HG02588 (cell line): ENCODE measurements around the gene TMEM175.
"Not testable (repeated sequence)": the region's sequence is repeated elsewhere in the genome, so short reads cannot be mapped to it uniquely, and the experiment has no call there.

ENCODE experiments used
- ATAC-seq: cut with Tn5 transposase; IDR thresholded peaks from one replicate; pipeline ENCODE4 v1.9.1; 2021; ENCODE audit warnings: mild to moderate bottlenecking, moderate library complexity; ENCODE audit not compliant: unreplicated experiment

Gene TMEM175

DNA sequence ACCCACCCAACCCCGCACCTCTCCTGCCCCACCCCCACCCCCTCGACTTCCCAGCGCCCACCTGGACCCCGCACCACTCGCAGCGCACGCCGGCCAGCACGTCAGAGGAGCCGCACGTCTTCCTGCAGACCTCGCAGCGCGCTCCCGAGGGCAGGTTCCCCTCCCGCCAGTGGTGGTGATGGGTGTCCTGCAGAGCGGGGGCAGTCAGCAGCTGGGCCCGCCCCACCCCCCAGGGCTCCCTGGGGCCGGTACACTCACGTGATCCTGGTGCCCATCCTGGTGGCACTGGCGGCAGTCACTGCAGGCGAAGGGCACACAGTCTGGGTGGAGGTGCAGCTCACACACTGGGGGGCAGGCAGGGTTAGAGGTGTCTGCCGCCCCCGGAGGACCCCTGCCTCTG, 36.0 kb downstream of the TMEM175 start:
- ATAC-seq: no peak

DNA sequence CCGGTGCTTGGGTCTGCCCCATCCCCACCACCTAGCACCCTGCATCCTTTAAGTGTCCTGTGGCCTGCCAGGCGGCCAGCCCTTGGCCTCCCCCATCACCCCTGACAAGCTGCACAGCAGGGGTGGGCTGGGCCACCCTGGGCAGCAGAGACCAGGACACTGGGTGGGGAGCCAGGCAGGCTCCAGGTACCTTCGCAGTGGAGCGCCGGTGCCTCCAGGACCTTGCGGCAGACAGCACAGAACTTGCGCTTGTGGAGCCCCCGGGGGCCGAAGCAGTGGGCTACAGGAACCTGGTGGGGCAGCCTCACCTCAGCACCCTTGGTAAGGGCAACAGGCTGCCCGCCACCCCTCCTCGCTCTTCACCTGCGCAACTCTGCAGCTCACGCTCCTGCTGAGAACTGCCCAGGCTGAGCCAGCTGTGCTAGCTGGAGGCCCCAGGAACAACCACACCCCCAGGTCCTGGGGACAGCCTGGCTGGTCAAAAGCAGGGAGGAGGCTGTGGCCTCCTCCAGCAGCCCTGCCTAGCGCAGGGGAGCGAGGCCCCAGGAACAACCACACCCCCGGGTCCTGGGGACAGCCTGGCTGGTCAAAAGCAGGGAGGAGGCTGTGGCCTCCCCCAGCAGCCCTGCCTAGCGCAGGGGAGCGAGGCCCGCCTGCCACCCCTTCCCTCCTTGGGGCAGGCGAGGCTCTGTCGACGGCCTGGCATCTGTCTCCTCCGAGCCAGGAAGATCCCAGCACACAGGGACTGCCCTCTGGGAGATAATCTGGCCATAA, 36.5 kb downstream of the TMEM175 start:
- ATAC-seq: no peak

DNA sequence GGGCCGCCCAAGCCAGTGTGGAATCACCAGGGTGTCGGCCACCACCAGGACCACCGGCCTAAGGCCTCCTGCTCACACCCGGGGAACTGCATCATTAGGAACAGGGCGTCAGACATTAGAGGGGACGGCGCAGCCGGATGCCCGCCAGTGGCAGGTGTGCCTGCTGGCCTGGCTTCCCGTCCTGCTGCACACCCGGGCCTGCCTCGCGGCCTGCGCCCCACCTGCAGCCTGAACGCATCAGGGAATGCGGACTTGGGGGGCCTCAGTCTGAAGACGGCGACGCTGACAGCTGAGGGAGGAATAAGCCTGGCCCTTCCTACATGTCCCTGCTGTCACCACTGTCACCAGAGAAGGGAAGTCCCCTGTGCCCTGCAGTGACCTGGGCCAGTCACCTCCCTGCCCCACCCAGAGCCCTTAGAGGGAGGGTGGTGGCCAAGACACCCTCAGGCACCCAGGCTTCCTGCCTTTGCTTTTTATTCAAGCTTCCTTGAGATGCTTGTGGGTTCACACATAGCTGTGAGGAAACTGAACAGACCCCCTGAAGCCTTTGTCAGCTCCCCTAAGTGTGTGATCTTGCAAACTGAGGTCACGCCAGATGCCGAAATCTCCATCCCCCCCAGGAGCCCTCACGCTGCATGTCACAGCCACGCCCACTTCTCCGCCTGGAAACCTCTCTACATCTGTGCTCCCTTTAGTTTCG, 37.9 kb downstream of the TMEM175 start:
- no peak for ATAC-seq

DNA sequence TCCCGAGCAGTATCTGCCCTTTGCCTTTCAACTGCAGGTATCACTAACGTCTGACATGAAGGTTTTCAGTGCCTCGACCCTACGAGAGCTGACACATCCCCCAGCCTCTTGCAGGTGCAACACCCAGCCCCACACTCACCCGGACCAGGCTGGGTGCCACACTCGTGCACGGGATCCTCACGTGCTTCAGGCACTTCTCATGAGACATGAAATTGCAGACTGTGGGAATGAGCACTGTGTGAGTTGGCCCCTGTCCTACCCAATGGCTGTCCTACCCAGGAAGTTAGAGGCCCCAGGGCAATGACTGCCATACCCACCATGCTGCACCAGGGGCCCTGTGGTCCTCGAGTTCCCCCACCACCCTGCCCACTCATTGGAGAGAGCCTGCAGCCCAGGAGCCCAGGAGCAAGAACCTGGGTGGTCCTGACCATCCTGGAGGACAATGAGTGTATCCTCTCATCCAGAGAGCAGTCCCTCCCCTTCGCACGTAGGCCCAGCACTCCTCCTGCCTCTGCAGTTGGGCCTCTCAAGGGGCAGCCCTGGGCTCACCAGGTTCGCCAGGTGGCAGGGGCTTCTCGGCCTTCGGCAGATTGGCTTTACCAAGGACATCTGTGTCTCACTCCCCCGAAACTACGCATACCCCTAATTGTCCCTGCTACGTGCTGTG, 38.7 kb downstream of the TMEM175 start:
- ATAC-seq: no peak

DNA sequence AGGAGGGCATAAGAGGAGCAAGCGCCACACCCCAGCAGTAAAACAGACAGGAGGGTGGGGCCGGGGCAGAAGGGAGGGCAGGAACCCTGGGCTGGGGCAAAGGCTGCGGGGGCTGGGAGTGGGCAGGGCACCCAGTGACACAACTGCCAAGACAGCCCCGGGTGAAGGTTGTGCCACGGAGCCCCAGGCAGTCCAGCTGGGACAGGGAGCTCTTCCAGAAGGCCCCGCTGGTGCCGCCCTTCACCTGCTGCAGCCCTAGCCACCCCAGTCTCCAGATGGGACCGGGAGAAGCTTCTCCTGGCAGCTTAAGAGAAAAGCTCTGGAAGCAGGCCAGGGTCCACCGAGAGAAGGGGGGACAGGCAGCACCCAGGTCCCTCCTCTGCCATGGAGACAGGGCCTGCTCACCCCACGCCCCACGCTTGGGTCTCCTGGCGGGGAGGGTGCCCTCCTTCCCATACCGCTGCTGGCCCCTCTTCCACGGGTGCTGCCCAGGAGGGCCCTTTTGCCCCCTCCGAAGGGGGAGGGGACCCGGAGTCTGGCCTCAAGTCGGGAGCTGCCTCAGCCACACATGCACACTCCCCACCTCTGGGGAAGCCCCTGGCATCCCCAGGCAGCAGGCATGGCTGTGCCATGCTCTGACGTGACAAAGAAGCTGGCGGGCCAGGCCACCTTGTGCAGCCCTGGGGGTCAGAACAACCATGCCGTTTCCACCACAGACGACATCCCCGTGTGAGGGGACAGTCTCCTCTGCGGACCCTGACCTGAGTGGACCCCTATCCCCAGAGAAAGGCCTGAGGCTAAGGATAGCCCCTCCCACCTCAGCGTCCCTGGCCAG, 39.6 kb downstream of the TMEM175 start:
- no peak for ATAC-seq

DNA sequence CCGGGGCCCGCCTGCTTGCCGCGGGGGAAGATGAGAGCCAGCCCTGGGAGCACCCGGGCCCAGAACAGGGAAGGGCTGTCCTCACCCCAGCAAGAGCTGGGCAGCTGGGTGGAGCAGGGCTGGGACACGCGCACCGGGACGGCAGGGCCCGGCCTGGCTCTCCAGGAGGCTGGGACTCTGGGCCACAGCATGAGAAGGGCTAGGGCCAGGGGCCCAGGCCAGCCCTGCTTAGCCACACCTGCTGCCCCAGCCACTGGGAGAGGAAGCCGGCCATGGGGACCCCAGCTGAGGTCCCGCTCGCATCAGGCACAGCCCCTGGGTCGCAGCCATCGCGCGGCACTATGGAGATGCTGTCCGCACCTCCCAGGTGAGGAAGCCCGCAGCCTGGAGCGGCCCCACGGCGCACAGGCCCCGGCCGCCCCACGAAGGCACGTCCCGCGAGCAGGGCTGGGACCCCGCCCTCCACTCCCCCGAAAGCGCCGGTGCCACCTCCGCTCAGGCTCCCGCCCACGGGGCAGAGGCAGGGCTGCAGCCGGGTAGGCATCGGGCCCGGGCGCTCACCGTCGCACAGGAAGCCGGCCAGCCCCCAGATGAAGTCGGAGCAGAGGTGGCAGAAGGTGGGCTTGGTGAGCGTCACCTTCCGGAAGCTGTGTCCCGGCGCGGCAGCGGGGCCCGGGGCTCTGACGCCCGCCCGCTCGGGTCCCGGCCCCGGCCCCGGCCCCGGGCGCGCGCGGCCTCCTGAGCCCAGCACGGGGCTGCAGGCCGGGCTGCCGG, 40.6 kb downstream of the TMEM175 start:
- ATAC-seq: peak; percentile 42

DNA sequence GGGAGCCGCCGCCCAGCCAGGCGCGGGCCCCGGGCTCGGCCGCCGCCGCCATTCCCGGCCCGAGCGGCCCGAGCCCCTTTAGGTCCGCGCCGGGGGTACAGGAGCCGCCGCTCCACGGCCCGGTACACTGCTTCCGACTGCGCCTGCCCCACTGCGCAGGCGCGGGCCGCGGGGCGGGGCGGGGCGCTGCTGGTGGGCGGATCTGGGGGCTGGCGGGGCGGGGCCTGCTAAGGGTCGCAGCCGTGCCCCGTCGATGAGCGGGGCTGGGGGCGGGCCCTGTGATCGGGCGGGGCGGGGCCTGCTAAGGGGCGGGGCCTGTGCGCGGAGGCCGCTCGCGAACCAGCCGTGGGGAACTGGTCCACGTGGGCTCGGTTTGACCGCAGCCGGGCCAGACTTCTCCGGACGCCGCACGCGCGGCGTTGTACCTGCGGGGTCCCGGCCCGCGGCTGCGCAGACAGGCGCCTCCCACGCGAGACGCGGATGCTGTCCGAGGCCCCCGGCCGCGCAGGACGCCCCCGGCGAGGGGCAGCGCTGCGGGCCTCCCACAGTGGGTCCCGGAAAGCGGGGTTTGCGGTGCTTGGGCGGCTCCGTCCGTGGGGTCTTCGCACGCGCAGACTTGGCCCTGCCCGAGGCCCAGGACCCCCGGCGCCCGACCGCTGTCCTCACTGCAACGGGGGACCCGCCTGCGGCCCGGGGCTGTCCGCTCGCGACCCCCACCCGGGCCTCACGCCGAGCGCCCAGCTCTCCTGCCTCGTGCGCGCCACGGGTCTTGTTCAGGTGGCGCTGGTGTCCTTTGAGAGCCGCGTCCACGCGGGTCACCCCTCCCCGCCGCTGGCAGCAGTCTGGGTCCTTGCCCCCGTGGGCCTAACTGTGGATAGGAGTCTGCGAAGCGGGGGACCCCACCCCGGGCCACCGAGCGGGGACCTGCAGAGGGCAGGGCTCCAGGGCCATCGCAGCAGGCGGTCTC, 41.5 kb downstream of the TMEM175 start, which contains the start of gene DGKQ:
Gene DGKQ (minus strand): TSS at position 139 of the 967 bp plus-strand sequence. CDS start 87 bp downstream, at position 52.
- peak; percentile 62 for ATAC-seq

DNA sequence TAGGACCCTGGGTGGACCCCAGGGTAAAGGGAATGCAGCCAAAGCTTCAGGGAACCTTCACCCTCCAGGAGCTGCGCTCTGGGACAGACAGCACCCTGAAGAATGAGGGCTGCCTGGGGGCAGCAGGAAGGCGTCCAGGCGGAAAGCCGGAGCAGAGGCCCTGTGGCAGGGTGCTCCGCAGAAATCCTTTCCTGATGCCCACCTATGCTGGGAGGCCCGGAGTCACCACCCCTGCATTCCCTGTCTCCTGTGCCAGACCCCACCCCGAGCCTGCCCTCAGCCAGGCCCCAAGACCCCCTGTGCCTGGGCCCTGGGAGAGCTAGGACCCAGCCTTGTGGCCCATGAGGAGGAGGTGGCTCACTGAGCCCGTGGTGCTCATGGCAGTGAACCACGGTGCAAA, 42.4 kb downstream of the TMEM175 start:
- ATAC-seq: no peak

DNA sequence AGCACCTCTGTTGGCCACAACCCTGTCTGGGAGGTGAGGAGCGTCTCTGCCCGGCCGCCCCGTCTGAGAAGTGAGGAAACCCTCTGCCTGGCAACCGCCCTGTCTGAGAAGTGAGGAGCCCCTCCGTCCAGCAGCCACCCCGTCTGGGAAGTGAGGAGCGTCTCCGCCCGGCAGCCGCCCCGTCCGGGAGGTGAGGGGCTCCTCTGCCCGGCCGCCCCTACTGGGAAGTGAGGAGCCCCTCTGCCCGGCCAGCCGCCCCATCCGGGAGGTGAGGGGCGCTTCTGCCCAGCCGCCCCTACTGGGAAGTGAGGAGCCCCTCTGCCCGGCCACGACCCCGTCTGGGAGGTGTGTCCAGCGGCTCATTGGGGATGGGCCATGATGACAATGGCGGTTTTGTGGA, 43.8 kb downstream of the TMEM175 start:
- not testable (repeated sequence) for ATAC-seq

DNA sequence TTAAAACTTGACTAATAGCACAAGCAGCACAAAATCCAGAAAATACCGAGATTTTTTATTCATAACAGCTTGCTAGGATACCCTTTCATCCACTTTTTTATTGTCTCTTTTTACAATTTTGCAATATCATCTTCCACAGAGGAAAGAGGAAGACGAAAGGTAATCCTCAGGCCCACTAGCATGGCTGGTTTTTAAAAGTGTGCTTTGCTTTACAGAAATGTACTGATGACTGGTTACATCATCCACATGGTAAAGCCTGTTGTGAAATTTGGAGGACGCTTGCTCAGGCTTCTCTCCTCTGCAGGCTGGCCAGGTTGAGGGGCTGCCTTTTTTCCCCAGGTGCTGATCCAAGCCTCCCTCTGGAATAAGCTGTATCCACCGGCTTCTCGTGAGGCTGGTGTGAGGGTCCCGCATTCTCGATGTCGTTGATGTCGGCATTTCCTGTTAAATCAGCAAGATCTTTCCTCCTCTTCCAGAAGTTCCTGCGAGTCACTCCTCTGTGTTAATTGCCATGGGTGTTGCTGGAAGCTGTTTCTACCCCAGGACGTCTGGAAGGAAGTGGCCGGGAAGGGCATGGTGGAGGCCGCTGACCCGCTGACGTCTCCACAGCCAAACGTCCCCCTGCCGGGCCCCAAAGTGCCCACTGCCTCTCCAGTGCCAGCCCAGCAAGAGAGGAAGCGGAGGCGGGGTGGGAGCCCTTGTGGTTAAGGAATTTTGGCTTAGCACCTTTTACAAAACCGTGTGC, 46.9 kb downstream of the TMEM175 start:
- ATAC-seq: no peak

DNA sequence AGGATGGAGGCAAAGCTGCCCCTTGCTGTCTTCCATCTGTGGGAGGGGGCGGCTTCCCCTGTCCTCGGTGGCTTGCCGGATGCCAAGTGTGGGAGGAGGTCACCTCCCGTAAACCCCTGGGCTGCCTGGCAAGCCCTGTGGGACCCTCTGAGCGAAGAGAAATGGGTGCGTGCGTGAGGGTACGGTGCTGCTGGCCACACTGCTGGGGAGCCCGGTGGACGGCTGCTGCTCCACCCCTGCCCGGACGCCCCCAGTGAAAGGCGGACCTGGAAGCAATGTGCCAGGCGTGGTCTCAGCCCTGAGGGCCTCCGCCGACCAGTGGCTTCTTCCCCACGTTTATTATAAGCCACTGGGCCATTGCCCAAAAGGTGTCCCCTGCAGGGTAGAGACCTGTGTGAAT, 50.0 kb downstream of the TMEM175 start:
- ATAC-seq: no peak

DNA sequence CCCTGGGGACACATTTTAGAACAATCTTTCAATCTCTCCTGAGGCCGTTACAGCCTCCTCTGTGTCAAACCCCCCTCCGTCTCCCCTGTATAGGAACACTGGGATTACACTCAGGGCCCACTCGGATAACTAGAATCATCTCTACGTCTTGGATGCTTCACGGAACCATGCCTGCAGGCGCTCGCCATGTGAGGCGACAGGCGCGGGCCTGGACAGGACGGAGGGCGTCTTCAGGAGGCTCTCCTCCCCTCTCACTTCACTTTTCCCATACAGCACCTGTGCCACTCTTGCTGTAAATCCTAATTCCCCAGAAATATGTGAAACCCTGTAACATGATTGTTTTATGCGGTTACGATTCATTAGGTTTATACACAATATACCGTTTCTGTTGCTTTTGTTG, 50.6 kb downstream of the TMEM175 start:
- no peak for ATAC-seq

DNA sequence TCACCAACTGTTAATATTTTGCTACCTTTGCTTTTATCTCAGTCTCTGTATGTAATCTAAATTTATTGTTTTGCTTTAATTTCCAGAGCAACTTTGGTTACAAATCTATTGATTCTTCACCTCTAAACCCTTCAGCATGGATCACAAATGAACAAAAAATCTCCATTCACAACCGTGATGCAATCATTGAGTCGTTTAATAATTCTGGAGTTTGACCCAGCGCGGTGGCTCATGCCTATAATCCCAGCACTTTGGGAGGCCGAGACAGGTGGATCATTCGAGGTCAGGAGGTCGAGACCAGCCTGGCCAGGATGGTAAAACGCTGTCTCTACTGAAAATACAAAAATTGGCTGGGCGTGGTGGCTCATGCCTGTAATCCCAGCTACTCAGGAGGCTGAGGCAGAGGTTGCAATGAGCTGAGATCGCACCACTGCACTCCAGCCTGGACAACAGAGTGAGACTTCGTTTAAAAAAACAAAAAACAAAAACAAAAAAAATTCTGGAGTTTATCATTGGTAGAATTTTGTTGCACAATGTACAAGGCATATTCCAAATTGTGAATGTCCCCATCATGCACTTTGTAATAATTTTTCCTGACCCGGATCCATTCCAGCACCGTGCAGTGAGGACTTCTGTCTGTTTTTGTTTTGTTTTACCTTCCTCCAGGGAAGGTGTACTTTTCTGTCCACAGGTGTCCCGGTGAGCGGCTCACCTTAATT, 52.2 kb downstream of the TMEM175 start:
- ATAC-seq: no peak

DNA sequence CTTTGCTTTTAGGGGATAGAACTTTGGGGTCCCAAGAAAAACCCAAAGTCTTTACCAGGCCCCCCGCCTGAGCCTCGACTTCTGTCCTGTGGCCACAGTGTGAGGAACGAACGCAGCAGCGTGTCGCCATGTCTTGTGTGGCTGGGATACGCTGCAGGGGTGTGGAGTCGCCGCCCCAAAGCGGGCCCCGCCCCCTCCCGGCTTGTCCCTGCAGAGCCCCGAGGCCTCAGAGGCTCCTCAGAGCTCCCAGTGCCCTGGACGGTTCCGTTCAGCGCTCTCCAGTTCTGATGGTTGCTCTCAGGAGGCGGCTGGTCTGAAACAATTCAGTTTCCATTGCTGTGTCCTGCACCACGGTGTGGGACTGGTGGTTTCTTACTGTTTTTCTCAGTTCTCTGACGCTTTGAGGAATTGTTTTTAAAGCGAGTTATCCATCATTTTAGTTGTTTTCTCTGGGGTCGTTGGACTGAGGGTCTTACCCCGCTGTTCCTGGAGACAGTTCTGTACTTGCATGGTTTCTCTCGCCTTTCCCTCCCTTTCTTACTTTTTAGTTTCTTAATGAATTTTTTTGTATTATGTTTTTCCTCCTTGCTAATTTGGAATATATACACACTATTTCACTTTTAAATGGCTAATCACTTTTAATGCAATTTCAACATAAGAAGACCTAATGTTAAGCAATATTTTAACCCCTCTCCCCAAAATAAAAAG, 53.0 kb downstream of the TMEM175 start:
- ATAC-seq: no peak

DNA sequence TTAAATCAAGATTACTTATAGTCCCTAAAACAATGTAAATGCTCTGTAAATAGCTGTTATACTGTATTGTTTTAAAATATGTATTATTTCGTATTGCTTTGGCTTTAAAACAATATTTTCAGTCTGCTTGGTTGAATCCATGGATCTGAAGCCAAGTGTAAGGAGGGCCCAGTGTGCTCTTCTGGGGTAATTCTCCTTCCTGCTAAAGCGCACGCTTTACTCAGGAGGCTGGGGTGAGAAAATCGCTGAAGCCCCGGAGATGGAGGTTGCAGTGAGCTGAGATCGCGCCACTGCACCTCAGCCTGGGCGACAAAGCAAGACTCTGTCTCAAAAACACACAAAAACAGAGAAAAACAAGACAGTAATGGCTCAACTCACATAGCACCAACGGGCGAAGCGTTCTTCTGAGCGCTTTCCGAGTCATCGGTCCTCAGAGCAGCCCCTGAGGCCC, 54.2 kb downstream of the TMEM175 start:
- peak; percentile 6 for ATAC-seq

DNA sequence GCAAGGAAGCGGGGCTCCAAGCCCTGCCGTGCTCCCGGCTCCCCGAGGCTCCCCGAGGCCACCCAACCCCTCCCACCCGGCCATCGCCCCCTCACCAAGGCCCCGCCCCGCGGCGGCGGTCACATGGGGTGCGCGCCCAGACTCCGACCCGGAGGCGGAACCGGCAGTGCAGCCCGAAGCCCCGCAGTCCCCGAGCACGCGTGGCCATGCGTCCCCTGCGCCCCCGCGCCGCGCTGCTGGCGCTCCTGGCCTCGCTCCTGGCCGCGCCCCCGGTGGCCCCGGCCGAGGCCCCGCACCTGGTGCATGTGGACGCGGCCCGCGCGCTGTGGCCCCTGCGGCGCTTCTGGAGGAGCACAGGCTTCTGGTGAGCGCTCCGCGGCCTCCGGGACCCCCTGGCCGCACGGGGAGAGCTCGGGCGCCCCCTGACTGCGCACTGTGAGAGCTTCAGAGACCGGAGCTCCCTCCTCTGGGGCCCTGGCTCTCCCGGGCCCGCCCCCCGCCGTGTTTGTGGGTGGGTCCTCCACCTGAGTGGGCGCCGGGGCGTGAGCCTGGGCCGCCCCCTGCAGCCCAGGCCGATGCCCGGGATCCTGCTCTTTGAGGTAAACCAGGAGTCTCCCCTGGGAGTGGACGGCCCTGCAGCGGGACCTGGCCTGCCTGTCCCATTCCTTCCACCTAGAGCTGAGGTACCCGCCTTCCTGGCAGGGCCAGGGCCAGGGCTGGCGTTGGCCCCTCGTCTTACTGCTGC, 54.8 kb downstream of the TMEM175 start, which contains the start of gene IDUA:
Gene IDUA (plus strand): TSS at position 166 of the 745 bp plus-strand sequence. CDS start 41 bp downstream, at position 207.
- peak; percentile 72 for ATAC-seq
